Panc1 (cell line): ENCODE measurements around the gene TRABD2B. TPM values are rescaled to one million over a fixed set of nuclear protein-coding genes. Genes with fewer than 3 reads are reported as not detected.

ENCODE experiments used
- ATAC-seq: fragments of 200-7000 bp; cut with Tn5 transposase; 2 replicates; pipeline ENCODE4 v1.9.1; 2020; ENCODE audit warnings: mild to moderate bottlenecking, moderate library complexity
- BruUV-seq: library from RNA; stranded (reverse); fragments of 400-500 nt; replicated peaks from 2 replicates; lab custom pipeline; 2021; lab: Mats Ljungman, UMichigan
- CTCF ChIA-PET: fragments of 300-600 bp; sonication (Branson Sonifier 250); formaldehyde crosslinking; loops from one replicate; lab custom pipeline; 2022; ENCODE audit warnings: antibody characterized with exemption; lab: Charles Lee
- POLR2A ChIA-PET: fragments of 300-600 bp; sonication (Branson Sonifier 250); formaldehyde crosslinking; loops from one replicate; lab custom pipeline; 2022; ENCODE audit warnings: antibody characterized with exemption; lab: Charles Lee
- DNase-seq: peaks from one replicate; pipeline ENCODE4 v3.0.0-alpha.2; 2010; ENCODE audit warnings: low read depth, low spot score
- H3K27ac ChIP-seq: 2 replicates; pipeline ENCODE4 v1.5.1; 2011; ENCODE audit warnings: mild to moderate bottlenecking, low read length, inconsistent platforms
- H3K27me3 ChIP-seq: fragments of 200-500 bp; sonication (Bioruptor generic); 2 replicates; pipeline ENCODE4 v1.6.0; 2014; ENCODE audit warnings: low read length, inconsistent platforms; ENCODE audit not compliant: control insufficient read depth, insufficient read depth
- H3K36me3 ChIP-seq: fragments of 200-500 bp; sonication (Bioruptor generic); 2 replicates; pipeline ENCODE4 v1.5.1; 2014; ENCODE audit warnings: inconsistent platforms, mild to moderate bottlenecking, low read length, moderate library complexity; ENCODE audit not compliant: control insufficient read depth, insufficient read depth
- H3K4me1 ChIP-seq: 2 replicates; pipeline ENCODE4 v1.5.1; 2011; ENCODE audit warnings: inconsistent platforms, mild to moderate bottlenecking, low read length, moderate library complexity; ENCODE audit not compliant: control insufficient read depth, insufficient read depth
- H3K4me3 ChIP-seq, 2 experiments: 2 replicates each; pipeline ENCODE4 v1.5.1; 2011 to 2012; ENCODE audit warnings: low read depth in 2 of 2, low read length in 2 of 2, mild to moderate bottlenecking in 2 of 2, inconsistent platforms in 1 of 2, moderate library complexity in 1 of 2
- H3K9me3 ChIP-seq: fragments of 200-500 bp; sonication (Bioruptor generic); 2 replicates; pipeline ENCODE4 v1.5.1; 2014; ENCODE audit warnings: low read depth, mild to moderate bottlenecking, inconsistent platforms, low read length, moderate library complexity; ENCODE audit not compliant: control insufficient read depth, insufficient read depth
- POLR2AphosphoS5 ChIP-seq: IDR thresholded peaks from 2 replicates; pipeline ENCODE4 v1.6.1; 2012; ENCODE audit warnings: mild to moderate bottlenecking, low read depth, low read length, moderate library complexity
- REST ChIP-seq, 2 experiments: IDR thresholded peaks; 2 replicates each; pipeline ENCODE4 v1.6.1; 2011 to 2012; ENCODE audit warnings: low read depth in 2 of 2, control low read depth in 1 of 2, low read length in 1 of 2, mild to moderate bottlenecking in 1 of 2, moderate library complexity in 1 of 2; ENCODE audit not compliant: insufficient read depth in 1 of 2
- SIN3A ChIP-seq: IDR thresholded peaks from 2 replicates; pipeline ENCODE4 v1.6.1; 2012; ENCODE audit warnings: low read depth, mild to moderate bottlenecking, low read length, moderate library complexity, borderline replicate concordance; ENCODE audit not compliant: insufficient read depth
- TCF7L2 ChIP-seq: IDR thresholded peaks from 2 replicates; pipeline ENCODE4 v1.6.1; 2011; ENCODE audit warnings: mild to moderate bottlenecking, low read depth, low read length, inconsistent platforms
- in situ Hi-C: cut with HindIII; loops from 2 replicates; pipeline ENCODE4 v1.10.0; 2016; ENCODE audit warnings: low sequenced_read_pairs, low pct_unique_long_range_greater_than_20kb
- intact Hi-C: fragments of 100-400 bp; cut with micrococcal nuclease; formaldehyde crosslinking; loops from one replicate; pipeline ENCODE4 v1.10.0; 2022; ENCODE audit not compliant: unreplicated experiment
- total RNA-seq: library from RNA; stranded (reverse); gene quantifications from one replicate; pipeline ENCODE4 v1.2.1, GENCODE V29; 2021; ENCODE audit not compliant: unreplicated experiment
- TF ChIP-seq, protein P1 (sequence below): fragments of 450-650 bp; IDR thresholded peaks from 2 replicates; pipeline ENCODE4 v1.5.1; 2017; ENCODE audit warnings: mild to moderate bottlenecking

The TRABD2B gene
- total RNA-seq, 1 experiment from 2014 or later: not detected

- no peaks in the 10 kb centered on the region for H3K4me1 ChIP-seq
- H3K27ac ChIP-seq: no peak overlapping the region
- TF ChIP-seq REST (IDR thresholded peaks at IDR 0.05; ENCODE audit: insufficient read depth in 1 of 2, low read depth in 2 of 2, low read length in 1 of 2) (no peak), TCF7L2 (no peak), SIN3A (no peak), POLR2AphosphoS5 (no peak)
- TF ChIP-seq, protein P1, sequence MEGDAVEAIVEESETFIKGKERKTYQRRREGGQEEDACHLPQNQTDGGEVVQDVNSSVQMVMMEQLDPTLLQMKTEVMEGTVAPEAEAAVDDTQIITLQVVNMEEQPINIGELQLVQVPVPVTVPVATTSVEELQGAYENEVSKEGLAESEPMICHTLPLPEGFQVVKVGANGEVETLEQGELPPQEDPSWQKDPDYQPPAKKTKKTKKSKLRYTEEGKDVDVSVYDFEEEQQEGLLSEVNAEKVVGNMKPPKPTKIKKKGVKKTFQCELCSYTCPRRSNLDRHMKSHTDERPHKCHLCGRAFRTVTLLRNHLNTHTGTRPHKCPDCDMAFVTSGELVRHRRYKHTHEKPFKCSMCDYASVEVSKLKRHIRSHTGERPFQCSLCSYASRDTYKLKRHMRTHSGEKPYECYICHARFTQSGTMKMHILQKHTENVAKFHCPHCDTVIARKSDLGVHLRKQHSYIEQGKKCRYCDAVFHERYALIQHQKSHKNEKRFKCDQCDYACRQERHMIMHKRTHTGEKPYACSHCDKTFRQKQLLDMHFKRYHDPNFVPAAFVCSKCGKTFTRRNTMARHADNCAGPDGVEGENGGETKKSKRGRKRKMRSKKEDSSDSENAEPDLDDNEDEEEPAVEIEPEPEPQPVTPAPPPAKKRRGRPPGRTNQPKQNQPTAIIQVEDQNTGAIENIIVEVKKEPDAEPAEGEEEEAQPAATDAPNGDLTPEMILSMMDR: no peak
- no peak overlapping the region for H3K4me3 ChIP-seq
- in situ Hi-C loops: no loop called here
- no TSS peak for BruUV-seq
- ChIA-PET CTCF (no interaction called here), POLR2A (interaction anchor here (0.6 kb wide), 1 partner anchor 23 kb away, joined by 3 read pairs; no protein-coding TSS in a partner anchor)
- no peaks in the 10 kb centered on the region for H3K36me3 ChIP-seq
- intact Hi-C loops: no loop called here
- H3K9me3 ChIP-seq: no peaks in the 10 kb centered on the region
- ATAC-seq: no peak
- H3K27me3 ChIP-seq: peaks cover 5% of the 10 kb centered on the region
- no peak for DNase-seq
Measured at GRCh38 chr1:47758341-47759250, 238.6 kb downstream of the TRABD2B start.

- POLR2A ChIA-PET: interaction anchor here (0.7 kb wide), 1 partner anchor 233 kb away, joined by 3 read pairs; no protein-coding TSS in a partner anchor
- H3K36me3 ChIP-seq: no peaks in the 10 kb centered on the region
- DNase-seq (no peak), ATAC-seq (no peak)
- H3K4me3 ChIP-seq: no peak overlapping the region
- in situ Hi-C loops: no loop called here
- no peak overlapping the region for H3K27ac ChIP-seq
- H3K4me1 ChIP-seq: no peaks in the 10 kb centered on the region
- BruUV-seq: no TSS peak
- H3K27me3 ChIP-seq: peaks cover 5% of the 10 kb centered on the region
- TF ChIP-seq, protein P1: no peak
- no peak for TF ChIP-seq REST (IDR thresholded peaks at IDR 0.05; ENCODE audit: insufficient read depth in 1 of 2, low read depth in 2 of 2, low read length in 1 of 2)
- TF ChIP-seq TCF7L2: no peak
- no peak for TF ChIP-seq SIN3A
- no peak for TF ChIP-seq POLR2AphosphoS5
- CTCF ChIA-PET: no interaction called here
- no peaks in the 10 kb centered on the region for H3K9me3 ChIP-seq
- intact Hi-C loops: no loop called here
Measured at GRCh38 chr1:47757226-47757975, 239.8 kb downstream of the TRABD2B start.
